ENCODE measurements around the gene IGFALS.

IGFALS gene

DNA sequence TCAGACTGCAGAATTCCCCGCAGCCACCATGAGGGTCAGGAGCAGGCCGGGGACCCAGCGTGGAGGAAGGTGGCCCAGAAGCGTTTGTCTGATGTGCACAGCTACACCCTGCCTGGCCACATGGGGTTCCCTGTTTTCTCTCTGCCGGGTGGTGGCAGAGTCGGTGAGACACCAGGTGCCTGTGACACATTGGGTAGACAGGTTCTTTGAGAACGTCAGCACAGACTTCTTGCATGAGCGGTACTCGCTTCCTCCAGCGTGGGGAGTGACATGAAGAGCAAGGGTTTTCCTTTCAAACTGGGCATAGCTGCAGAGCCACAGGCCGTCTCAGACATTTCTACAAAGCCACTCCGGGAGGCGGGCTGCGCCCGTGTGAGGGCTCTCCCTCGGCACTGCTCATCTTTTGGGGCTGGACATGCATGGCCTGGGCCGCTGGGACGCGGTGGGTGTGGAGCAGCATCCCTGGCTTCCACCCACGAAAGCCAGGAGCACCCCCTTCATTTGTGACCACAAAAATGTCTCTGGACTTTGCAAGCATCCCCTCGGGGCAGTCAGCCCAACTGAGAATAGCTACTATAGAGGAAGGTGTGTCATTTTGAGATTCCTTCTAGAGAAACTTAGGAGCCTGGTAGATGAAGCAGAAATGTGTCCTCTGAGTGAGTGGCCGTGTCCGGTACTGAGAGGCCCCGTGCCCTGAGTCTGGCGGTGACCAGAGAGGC, 48.2 kb downstream of the IGFALS start:
- no peak for DNase-seq (ENCODE audit: low spot score)
- TF ChIP-seq, protein P1, sequence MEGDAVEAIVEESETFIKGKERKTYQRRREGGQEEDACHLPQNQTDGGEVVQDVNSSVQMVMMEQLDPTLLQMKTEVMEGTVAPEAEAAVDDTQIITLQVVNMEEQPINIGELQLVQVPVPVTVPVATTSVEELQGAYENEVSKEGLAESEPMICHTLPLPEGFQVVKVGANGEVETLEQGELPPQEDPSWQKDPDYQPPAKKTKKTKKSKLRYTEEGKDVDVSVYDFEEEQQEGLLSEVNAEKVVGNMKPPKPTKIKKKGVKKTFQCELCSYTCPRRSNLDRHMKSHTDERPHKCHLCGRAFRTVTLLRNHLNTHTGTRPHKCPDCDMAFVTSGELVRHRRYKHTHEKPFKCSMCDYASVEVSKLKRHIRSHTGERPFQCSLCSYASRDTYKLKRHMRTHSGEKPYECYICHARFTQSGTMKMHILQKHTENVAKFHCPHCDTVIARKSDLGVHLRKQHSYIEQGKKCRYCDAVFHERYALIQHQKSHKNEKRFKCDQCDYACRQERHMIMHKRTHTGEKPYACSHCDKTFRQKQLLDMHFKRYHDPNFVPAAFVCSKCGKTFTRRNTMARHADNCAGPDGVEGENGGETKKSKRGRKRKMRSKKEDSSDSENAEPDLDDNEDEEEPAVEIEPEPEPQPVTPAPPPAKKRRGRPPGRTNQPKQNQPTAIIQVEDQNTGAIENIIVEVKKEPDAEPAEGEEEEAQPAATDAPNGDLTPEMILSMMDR (IDR thresholded peaks at IDR 0.05; ENCODE audit: extremely low read depth, missing control alignments): no peak

DNA sequence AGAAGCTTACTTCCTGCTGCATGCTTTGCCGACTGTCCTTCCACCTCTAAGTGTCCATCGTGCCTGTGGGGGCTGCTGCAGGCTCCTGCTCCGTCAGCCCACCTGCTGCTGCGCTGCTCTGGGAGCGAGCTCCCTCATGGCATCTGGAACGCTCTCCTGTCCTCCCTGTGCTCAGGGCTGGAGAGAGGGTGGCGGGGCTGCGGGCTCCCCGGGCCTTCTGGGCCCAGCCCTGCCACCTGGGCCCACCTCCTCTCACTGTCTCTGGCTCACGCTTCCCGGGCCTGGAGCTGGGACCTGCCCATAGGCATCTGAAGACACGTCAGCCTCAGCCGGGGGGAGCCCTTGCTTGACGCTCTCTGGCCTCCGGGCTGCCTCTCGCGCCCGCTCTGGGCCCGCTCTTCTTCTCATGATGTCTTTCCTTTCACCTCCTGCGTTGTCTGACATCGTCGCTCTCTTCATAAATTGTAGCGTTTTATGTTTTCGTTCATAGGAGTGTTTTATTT, 49.1 kb downstream of the IGFALS start:
- TF ChIP-seq, protein P1 (IDR thresholded peaks at IDR 0.05; ENCODE audit: extremely low read depth, missing control alignments): no peak
- no peak for DNase-seq (ENCODE audit: low spot score)

GRCh38 chr16:1743376-1744337, 49.8 kb downstream of the IGFALS start:
- TF ChIP-seq, protein P1 (IDR thresholded peaks at IDR 0.05; ENCODE audit: extremely low read depth, missing control alignments): no peak
- DNase-seq (ENCODE audit: low spot score): no peak

DNA sequence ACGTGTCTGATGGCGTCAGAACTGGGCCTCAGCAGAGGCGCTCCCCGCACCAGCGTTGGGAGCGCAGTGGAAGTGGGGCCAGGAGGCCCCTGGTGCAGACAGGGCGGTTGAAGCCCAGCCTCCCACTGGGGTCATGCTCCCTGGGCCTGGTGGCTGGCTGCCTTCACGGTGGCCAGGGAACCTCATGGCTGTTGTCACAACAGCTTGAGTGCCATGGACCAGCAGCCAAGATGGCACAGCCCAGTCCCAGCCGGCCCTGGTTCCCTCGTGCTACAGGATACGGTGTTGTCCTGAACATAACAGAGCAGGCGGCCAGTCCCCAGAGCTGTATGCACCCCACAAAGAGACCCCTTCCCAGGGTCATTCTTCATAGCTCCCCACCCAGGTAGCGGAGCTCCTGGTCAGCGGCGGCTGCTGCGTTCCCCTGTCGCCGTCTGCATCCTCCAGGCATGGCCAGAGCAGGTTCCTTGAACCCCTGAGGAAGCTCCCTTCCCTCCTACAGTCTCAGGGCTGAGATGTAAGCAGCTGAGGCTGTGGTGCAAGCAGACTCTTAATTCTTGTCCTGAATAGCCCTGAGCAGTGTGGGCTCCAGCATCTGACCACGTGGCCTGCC, 51.8 kb downstream of the IGFALS start:
- TF ChIP-seq, protein P1 (IDR thresholded peaks at IDR 0.05; ENCODE audit: extremely low read depth, missing control alignments): no peak
- DNase-seq (ENCODE audit: low spot score): no peak

DNA sequence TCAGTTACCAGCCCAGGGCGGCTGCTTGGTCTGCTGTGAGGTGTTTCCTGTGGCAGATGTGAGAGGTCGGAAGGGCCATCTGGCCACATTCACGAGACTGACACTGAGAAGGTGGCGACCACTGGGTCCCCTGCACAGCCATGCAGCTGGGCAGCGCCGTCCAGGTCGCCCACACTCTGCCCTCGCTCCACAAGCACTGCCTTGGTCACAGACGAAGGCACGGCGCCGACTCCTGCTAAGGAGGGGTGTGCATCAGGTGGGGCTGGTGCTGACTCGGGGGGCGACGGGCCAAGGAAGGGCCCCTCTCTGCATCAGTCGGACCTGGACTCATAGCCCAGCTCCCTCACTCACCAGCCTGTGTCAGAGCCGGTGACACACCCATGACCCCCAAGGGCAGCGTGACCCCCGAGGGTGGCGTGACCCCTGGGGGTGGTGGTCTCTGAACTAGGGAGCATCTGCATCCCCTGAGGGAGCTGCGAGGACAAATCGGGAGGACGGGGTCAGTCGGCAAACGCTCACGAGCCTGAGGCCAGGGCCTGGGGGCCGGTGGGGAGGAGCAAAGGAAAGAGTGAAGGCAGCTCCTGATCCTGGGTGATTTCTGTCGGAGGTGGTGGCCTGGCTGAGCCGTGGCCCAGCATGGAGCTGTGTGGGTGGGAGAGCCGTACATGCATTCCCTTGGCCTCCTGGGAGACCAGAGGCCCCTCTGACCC, 52.6 kb downstream of the IGFALS start:
- TF ChIP-seq, protein P1 (IDR thresholded peaks at IDR 0.05; ENCODE audit: extremely low read depth, missing control alignments): no peak
- DNase-seq (ENCODE audit: low spot score): no peak
